ENCODE data around the gene TOR2A.

The TOR2A gene

GRCh38 chr9:127741831-127742434 is 6.8 kb upstream of the TOR2A start:
- no peak for DNase-seq

DNA sequence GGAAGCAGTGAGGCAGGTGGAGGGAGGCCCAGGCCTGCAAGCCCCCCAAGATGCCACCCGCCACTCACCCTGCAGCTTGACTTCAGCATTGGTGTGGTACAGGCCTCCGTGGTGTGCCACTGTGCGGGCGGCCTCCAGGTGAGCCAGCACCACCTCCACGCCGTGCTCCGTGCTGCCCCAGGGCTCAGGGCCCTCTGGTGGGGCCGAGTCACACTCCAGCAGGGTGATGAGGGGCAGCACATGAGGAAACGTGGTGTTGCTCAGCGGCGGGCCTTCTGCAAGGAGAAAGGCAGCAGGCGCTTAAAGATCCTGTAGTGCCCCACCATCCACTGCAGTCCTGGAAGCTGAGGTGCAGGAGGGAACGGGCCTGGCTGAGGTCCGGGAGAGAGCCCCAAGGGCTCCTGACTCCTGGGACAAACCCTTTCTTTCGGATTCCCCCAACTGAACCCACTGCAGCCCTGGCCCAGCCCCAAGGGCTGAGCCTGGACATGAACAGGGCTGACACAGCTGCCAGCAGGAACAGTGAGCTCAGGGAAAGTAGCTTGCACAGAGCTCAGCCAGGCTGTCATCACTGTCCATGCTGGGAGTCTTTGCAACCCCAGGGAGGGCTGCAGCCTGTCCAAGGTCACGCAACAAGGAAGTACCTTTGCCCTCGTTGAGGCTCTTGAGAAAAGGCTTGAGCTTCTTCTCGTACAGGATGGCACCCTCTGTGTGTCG is 4.7 kb upstream of the TOR2A start:
- DNase-seq = no peak

DNA sequence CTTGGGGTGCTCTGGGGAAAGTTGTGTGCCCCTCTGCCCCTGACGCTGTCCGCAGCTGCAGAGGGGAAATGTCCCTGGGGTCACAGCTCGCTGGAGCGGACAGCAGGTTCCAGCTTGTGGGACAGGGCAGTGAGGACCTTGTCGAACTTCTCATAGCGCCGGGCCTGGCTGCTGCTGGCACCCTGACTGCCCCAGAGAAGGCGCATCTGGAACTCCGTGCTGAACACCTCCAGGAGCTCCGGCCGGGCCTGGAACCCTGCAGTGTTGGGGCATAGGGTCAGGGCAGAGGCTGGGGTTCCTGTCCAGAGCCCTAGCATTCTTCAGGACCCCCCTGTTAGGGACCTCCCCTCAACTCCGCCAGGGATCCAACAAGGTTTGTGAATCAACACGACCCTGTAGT is 3.6 kb upstream of the TOR2A start:
- no peak for DNase-seq

- DNase-seq = no peak
Measured at GRCh38 chr9:127735530-127736185, 564 bp upstream of the TOR2A start.

DNA sequence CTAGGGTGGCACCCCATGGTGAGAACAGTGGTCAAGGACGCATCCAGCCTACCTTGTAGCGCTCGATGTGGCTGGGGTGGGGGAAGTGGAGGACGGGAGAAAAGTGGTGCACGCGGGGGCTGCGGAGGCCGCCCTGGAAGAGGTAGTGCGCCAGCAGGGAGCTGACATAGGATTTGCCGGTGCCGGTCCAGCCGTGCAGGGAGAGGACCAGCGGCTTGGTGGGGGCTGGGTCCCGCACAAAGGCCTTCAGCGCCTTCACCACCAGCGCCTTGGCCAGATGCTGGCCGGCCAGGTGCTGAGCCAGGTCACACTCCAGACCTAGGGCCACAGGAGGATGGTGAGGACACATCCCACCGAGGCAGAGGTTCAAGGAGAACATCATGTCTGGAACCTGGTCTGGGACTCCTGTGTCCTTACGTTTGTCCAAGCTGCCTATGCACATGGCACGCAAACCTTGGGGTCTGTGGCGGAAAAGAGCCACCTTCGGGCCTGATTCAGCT is 797 bp downstream of the TOR2A start:
- DNase-seq = no peak

GRCh38 chr9:127733614-127734013 is 1.5 kb downstream of the TOR2A start:
- DNase-seq = no peak

GRCh38 chr9:127732444-127732843 is 2.6 kb downstream of the TOR2A start:
- no peak for DNase-seq

DNA sequence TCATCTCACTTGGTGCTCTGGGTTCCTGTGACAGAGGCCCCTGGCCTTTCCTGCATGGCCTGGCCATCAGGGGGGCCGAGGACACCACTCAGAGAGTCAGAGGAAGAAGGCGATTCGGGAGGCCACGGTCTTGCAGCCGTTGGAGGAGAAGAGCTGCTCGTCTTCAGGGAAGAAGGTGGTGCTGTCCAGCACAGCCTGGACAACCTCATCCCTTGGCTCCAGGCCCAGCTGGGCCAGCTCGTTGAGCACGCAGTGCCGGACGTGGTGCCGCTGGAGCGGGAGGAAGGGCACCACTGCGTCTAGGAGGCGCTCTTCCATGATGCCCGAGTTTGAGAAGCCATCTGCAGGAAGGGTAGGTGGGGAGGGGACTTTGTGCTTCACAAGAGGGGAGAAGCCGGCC is 3.2 kb downstream of the TOR2A start:
- no peak for DNase-seq

- DNase-seq = no peak
Measured at GRCh38 chr9:127730799-127731410, 4.2 kb downstream of the TOR2A start.

- no peak for DNase-seq
Measured at GRCh38 chr9:127730262-127730661, 4.8 kb downstream of the TOR2A start.

DNA sequence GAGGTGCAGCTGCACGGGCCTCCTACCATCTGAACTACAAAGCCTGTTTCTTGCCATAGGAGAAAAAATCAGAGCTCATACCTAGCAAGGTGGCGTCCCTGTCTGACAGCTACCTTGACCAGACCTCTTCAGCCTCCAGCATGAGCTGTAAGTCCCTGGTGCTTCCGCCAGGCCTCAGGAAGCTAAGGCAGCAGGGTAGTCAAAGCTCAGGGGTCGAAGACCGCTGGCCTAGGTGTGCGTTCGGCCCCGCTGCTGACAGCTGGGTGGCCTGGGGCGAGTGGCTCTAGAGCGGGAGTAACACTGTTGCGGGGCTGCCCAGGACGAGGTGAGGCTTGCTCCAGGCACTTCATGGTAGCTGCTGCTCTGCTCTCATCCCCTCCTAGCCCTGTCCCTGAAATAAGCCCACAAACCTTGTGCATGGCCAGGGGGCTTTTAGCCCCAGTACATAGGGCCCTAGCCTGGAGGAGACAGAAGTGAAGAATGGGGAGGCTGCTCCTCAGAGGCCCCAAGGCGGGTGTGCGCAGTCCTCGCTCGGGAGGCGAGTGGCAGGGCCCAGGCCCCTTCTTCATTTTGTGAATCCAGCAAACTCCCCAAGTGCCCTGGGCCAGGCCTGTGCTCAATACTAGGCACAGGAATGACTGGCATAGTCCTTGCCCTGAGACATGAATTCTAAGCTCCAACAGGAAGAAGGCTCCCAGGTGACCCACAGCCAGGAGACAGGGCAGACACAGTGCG is 5.4 kb downstream of the TOR2A start:
- no peak for DNase-seq

DNA sequence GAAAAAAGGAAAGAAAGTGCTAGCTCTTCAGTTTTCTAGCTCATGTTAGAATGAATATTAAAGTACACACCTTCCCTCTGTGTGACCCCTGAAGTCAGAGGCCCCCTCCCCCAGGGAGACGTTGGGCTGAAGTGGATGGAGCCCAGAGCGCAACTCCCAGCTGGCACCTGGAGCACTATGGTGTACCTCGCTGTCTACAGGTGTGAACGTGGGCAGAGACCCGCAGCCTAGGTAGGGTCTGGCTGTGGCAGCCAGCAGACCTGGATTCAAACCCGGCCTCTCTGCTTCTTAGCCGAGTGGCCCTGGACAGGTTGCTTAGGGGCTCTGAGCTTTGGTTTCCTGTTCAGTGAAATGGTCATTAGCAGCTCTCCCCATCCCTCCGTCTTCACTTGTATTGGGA is 6.3 kb downstream of the TOR2A start:
- DNase-seq = no peak

- no peak for DNase-seq
Measured at GRCh38 chr9:127726871-127727270, 8.2 kb downstream of the TOR2A start.

- DNase-seq = no peak
Measured at GRCh38 chr9:127724012-127724411, 11.1 kb downstream of the TOR2A start.

DNA sequence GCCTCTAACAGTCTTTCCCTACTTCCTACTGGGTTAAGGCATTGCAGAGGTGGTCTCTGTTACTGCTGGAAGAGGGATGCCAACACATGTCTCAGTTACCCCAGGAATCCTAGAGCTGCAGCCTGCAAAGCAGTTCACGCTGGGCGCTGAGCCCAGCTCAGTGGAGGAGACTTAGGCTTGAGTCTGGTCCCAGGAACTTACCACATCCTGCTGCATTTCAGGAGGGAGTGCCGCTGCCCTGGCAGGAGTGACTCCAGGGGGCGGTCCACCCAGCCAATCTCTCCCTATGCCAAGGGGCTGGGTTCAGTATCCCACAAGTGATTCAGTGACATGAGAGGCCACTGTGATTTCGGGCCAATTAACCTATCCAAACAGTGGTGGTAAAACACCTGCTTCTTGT is 11.7 kb downstream of the TOR2A start:
- DNase-seq = no peak

GRCh38 chr9:127723013-127723412 is 12.1 kb downstream of the TOR2A start:
- DNase-seq = no peak

GRCh38 chr9:127722055-127722745 is 12.9 kb downstream of the TOR2A start:
- DNase-seq = no peak

GRCh38 chr9:127721391-127721821 is 13.7 kb downstream of the TOR2A start:
- no peak for DNase-seq

DNA sequence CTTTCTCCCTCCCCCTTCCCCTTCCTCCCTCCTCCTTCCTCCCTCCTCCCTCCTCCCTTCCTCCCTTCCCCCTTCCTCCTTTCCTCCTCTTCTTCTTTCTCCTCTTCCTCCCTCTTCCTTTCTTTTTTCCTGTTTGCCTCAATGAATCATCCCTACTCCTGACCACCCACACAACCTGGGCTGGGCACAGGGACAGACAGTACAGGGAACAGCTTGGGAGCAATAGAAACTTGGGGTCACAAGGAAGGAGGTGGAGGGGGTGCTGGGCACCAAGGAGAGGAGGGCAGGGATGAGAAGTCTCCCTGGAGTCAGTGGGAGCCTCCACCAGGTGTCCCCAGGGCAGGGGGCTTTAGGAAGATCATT is 14.2 kb downstream of the TOR2A start:
- DNase-seq = no peak

DNA sequence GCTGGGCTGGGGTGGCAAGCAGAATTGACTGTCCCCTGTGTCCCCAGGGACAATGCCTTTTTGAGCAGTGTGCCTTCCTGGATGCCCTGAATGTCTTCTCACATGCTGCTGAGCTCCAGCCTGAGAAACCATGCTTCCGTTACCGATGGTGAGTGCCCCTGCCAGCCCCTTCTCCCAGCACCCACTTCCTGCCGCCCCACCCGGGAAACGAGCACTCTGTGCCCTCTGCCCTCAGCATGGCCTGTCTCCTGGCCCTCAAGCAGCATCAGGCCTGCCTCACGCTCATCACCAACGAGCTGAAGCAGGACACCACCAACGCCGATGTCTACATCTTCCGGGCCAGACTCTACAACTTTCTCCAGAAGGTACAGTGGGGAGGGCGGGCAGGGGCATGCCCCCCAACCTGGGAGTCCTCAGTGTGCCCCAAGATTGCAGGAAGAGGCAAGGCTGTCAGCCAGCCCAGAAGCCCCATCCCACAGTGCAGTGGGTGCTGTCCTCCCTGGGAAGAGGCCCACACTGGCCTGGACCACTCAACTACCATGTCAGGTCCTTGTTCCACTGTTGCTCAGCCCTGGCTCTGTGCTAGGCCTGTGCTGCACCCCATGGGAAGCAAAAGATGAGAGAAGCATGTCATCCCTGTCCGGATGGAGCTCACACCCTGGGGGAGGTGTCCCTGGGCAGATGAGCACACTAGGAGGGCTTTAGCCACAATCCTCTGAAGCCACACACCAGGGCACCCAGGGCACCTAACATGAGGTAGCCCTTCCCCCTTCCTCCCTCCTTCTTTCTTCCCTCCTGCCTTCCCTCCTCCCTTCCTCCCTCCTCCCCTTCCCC is 14.8 kb downstream of the TOR2A start:
- DNase-seq = no peak

- DNase-seq = no peak
Measured at GRCh38 chr9:127717766-127718165, 17.3 kb downstream of the TOR2A start.

DNA sequence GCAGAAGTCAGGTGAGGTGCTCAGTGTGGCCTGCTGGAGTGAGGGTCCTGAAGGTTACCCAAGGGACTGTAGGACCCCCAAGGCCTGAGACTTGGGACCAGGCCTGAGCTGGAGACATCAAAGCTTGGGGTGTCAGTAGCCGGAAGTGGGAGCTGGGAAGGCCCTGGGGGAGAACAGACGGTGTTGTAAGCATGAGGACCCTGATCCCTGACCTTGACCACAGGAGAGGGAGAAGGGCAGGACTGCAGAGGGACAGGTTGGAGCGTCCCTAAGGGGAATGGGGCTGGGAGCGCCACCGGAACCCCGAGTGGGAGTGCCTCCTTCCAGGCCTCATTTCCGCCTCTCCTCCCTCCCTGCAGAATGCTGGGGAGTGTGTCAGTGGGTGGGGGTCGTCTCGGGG is 18.7 kb downstream of the TOR2A start:
- DNase-seq = no peak

Measured in NCI-H748 treated with DMSO at 0.1 percent for 48 hours (cell line).